Suprapubic skin (tissue), 4 donors: ENCODE results near the gene LPIN1. TPM values are rescaled to one million over a fixed set of nuclear protein-coding genes. Genes with fewer than 3 reads are reported as not detected.

Experiments
- DNase-seq, 2 donors: peaks; one replicate each; pipeline ENCODE4 v3.0.0-alpha.2; 2019; ENCODE audit warnings: low spot score in 2 of 2
- H3K27ac ChIP-seq: fragments of 200-600 bp; sonication (generic); one replicate; pipeline ENCODE4 v1.5.1; 2019
- H3K27me3 ChIP-seq: fragments of 200-600 bp; sonication (generic); one replicate; pipeline ENCODE4 v1.5.1; 2019
- H3K36me3 ChIP-seq: fragments of 200-600 bp; sonication (generic); one replicate; pipeline ENCODE4 v1.5.1; 2019
- H3K4me1 ChIP-seq: fragments of 200-600 bp; sonication (generic); one replicate; pipeline ENCODE4 v1.5.1; 2019
- H3K4me3 ChIP-seq: fragments of 200-600 bp; sonication (generic); one replicate; pipeline ENCODE4 v1.5.1; 2019; ENCODE audit warnings: mild to moderate bottlenecking
- H3K9me3 ChIP-seq: fragments of 200-600 bp; sonication (generic); one replicate; pipeline ENCODE4 v1.5.1; 2019
- EP300 ChIP-seq: sonication (generic); formaldehyde crosslinking; IDR thresholded peaks from one replicate; pipeline ENCODE4 v1.6.1; 2017; ENCODE audit warnings: antibody characterized with exemption
- POLR2A ChIP-seq, 2 donors: fragments of 450-650 bp; IDR thresholded peaks; one replicate each; pipeline ENCODE4 v1.6.1; 2017; ENCODE audit warnings: antibody characterized with exemption in 2 of 2, mild to moderate bottlenecking in 2 of 2, moderate library complexity in 2 of 2
- POLR2AphosphoS5 ChIP-seq, 3 donors: sonication (generic); formaldehyde crosslinking; IDR thresholded peaks; one replicate each; pipeline ENCODE4 v1.6.1; 2017; ENCODE audit warnings: antibody characterized with exemption in 3 of 3
- WGBS: methylation state at CpG from one replicate; pipeline ENCODE4 v1.1.5; 2018; 5-methylcytosine and 5-hydroxymethylcytosine counted together
- total RNA-seq, 4 donors: library from RNA; depleted of rRNA; stranded (reverse); fragments of >200 nt; gene quantifications; one replicate each; pipeline ENCODE4 v1.1.0, GENCODE V29; 2016
- TF ChIP-seq, protein P1 (sequence below), 2 donors: fragments of 200-600 bp in 1 of 2; fragments of 450-650 bp in 1 of 2; sonication (generic) in 1 of 2; IDR thresholded peaks; one replicate each; pipeline ENCODE4 v1.5.1; 2016 to 2019; ENCODE audit warnings: antibody characterized with exemption in 2 of 2, mild to moderate bottlenecking in 1 of 2, moderate library complexity in 1 of 2

The LPIN1 gene
- total RNA-seq, 4 donors from 2014 or later: 25.9 to 71.9 (median 52.5) TPM

DNA sequence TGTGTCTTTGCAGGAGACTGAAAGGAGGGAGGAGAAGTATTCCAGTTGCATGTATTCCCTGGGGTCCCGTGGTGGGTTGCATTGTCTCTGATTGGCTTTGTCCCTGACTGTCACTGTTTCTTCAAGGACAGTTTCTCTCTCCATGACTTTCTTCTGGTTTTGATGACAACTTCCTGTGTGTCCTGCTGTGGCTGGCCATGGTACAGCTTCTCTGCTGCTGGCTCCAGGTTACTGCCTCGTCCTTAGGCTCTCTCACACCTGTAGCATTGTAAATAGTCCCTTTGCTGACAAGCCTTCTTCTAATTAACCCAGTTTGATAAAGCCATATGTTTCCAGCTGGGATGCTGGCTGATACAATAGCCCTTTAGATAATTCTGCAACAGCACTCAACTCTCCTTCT is 129.0 kb downstream of the LPIN1 start:
- TF ChIP-seq EP300 (no peak), POLR2A (IDR thresholded peaks at IDR 0.05) (no peak), POLR2AphosphoS5 (IDR thresholded peaks at IDR 0.05) (no peak)
- TF ChIP-seq, protein P1, sequence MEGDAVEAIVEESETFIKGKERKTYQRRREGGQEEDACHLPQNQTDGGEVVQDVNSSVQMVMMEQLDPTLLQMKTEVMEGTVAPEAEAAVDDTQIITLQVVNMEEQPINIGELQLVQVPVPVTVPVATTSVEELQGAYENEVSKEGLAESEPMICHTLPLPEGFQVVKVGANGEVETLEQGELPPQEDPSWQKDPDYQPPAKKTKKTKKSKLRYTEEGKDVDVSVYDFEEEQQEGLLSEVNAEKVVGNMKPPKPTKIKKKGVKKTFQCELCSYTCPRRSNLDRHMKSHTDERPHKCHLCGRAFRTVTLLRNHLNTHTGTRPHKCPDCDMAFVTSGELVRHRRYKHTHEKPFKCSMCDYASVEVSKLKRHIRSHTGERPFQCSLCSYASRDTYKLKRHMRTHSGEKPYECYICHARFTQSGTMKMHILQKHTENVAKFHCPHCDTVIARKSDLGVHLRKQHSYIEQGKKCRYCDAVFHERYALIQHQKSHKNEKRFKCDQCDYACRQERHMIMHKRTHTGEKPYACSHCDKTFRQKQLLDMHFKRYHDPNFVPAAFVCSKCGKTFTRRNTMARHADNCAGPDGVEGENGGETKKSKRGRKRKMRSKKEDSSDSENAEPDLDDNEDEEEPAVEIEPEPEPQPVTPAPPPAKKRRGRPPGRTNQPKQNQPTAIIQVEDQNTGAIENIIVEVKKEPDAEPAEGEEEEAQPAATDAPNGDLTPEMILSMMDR (IDR thresholded peaks at IDR 0.05): no peak
- H3K27ac ChIP-seq: no peak overlapping the region
- no peak overlapping the region for H3K4me3 ChIP-seq
- no peaks in the 10 kb centered on the region for H3K36me3 ChIP-seq
- WGBS: 83% methylated on average over 2 of the region's 2 CpGs
- DNase-seq: no peak
- no peaks in the 10 kb centered on the region for H3K27me3 ChIP-seq
- peaks cover 11% of the 10 kb centered on the region for H3K4me1 ChIP-seq
- no peaks in the 10 kb centered on the region for H3K9me3 ChIP-seq

DNA sequence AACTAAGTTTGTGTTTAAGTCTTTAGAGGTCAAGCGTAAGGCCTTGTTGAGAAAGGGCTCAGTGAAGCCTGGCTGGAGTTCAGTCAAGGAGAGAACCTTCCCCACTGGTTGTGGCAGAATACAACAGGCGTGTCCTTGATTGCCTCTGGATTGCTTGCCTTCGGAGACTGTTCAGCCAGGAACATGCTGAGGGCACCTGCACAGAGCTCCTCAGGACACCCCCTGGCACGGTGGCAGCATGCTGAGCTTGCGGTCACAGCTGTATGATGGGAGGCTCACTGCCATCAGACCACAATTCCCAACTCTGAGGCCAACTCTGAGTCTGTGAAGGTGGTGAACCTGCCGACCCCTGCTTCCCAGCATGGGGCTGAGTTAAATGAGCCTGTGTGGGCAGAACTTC is 130.0 kb downstream of the LPIN1 start:
- DNase-seq: no peak
- Histone ChIP-seq H3K4me1 (peaks cover 11% of the 10 kb centered on the region), H3K27ac (no peak overlapping the region), H3K36me3 (no peaks in the 10 kb centered on the region), H3K4me3 (no peak overlapping the region), H3K27me3 (no peaks in the 10 kb centered on the region), H3K9me3 (no peaks in the 10 kb centered on the region)
- WGBS: 100% methylated on average over 5 of the region's 6 CpGs
- no peak for TF ChIP-seq EP300
- TF ChIP-seq, protein P1 (IDR thresholded peaks at IDR 0.05): no peak
- no peak for TF ChIP-seq POLR2A (IDR thresholded peaks at IDR 0.05)
- TF ChIP-seq POLR2AphosphoS5 (IDR thresholded peaks at IDR 0.05): no peak

GRCh38 chr2:11876889-11877288 is 130.5 kb downstream of the LPIN1 start:
- Histone ChIP-seq H3K9me3 (no peaks in the 10 kb centered on the region), H3K4me3 (no peak overlapping the region), H3K27me3 (no peaks in the 10 kb centered on the region), H3K27ac (no peak overlapping the region), H3K4me1 (peaks cover 11% of the 10 kb centered on the region), H3K36me3 (no peaks in the 10 kb centered on the region)
- WGBS: 74% methylated on average over 5 of the region's 5 CpGs
- TF ChIP-seq EP300: no peak
- no peak for TF ChIP-seq POLR2AphosphoS5 (IDR thresholded peaks at IDR 0.05)
- TF ChIP-seq POLR2A (IDR thresholded peaks at IDR 0.05): no peak
- TF ChIP-seq, protein P1 (IDR thresholded peaks at IDR 0.05): no peak
- no peak for DNase-seq

Other genes with a start within 250 kb of the LPIN1 start
- 1 to 10 TPM; 3.0 to 6.1 (median 4.3) TPM for gene GREB1, start 212.6 kb upstream of the LPIN1 start, total RNA-seq
- not detected for gene NTSR2, start 76.4 kb upstream of the LPIN1 start, total RNA-seq